ENCODE results near the gene SOCS3.

The SOCS3 gene

DNA sequence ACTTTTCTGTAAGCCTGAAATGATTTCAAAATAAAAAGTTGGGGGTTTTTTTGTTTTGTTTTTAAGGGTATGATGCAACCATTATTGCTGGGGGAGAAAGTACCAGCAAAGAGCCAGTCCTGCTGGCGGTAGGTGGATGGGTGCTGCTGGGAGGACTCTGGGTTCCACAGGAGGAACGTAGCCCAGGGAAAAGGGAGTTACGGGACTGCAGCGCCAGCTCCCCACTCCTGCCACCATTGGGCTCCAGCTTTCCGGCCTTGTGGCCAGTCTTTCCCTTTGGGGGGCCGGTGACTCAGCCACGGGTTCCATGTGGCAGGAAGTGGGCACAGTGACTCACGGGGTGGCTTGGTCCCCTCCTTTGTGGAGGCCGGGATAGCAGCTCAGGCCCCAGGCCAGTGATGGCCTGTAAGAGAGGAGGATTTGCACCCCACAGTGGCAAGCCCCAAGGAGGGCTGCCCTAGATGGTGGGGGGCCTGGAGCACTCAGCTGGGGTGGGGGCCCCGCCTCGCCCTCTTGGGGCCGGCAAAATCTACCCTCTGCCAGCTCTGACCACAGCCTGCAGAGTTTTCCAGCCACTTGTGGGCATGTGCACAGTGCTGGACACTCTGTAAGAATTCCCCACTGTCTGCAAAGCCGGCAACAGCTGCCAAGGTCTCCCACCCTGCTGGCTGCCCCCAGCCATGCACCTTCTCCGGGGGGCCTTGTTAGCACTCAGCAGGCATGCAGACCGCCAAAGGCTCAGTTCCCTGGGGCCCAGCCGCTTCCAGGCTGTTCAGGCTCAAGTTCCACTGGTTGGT is 30.4 kb downstream of the SOCS3 start:
- no peak for TF ChIP-seq GATA2 (IDR thresholded peaks at IDR 0.05; ENCODE audit: low read depth, low read length)
- TF ChIP-seq GATA3 (IDR thresholded peaks at IDR 0.05; ENCODE audit: low read depth, low read length): no peak

DNA sequence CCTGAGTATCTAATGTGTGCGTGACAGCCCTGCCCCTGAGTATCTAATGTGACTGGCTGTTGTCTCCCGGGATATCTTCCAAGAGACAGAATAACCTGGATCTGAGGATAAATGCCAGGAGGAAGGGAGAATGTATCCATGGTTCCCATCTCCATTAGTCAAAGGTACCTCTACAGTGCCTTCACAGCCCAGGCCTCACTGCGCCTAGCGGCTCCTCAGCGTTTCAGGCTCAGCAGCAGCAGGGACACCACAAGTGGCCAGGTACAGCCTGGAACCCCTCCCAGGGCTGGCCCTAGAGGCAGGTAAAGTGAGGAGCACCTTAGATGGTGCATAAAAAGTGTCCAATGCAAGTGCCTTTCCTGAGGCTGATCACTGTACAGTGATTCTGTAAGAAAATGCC is 32.0 kb downstream of the SOCS3 start:
- TF ChIP-seq GATA3 (IDR thresholded peaks at IDR 0.05; ENCODE audit: low read depth, low read length) (no peak), GATA2 (IDR thresholded peaks at IDR 0.05; ENCODE audit: low read depth, low read length) (no peak)

DNA sequence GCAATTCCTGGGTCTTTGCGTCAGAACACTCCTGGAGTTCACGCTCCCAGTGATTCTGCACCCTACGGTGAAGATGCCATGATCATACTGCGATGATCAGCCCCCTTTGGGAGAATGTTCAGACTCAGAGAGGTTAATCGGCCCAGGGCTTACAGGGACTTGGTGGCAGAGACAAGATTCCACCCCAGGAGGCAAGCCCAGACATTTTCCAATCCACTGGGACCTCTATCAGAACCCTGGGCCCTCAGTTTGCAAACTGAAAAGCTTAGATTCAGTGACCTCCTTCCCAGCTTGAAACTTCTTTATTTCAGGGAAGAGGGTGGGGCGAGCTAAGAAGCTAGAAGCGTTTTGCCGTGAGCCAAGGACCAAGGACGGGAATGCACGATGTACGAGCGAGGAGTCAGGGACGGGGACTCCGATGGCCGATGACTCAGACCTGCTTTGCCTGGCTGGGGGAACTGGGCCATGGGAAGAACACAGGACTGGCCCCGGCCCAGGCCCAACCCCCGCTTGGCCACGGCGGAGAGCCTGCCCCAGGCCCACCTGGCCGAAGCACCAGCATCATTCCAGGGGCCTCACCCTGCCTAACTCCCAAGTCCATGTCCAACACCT is 34.7 kb downstream of the SOCS3 start:
- TF ChIP-seq GATA2 (IDR thresholded peaks at IDR 0.05; ENCODE audit: low read depth, low read length) (no peak), GATA3 (IDR thresholded peaks at IDR 0.05; ENCODE audit: low read depth, low read length) (no peak)

DNA sequence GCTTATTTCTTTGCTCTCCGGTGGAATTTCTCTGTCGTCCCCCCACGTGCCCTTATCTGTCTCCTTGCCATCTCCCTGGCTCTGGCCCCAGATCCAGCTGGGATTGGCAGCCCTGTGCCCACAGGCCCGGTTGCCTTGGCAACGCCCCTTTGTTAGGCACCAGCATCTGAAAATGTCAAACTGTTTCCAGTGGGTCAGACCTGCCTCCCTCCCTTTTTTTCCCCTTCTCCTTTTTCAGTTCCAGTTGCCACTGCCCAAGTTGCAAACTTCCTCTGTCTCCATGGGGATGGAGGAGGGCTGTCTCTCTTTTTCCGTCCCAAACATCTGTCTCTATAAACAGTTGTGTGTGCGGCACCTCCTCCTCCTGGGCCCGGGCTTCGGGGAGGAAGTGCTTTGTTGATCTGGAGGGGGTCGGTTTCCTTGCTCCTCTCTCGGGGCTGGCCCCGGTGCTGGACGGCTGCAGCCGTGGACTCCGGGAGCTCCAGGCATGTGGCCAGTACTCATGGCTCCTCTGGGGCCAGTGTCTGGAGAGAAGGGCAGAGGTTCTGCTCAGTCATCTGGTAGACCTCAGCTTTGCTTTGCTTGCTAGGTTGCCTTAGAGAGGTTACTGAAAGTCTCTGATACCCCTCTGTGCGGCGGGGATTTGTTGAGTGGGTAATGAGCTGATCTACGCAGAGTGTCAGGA is 35.3 kb downstream of the SOCS3 start:
- TF ChIP-seq GATA3 (IDR thresholded peaks at IDR 0.05; ENCODE audit: low read depth, low read length): no peak
- TF ChIP-seq GATA2 (IDR thresholded peaks at IDR 0.05; ENCODE audit: low read depth, low read length): peak; percentile 89

DNA sequence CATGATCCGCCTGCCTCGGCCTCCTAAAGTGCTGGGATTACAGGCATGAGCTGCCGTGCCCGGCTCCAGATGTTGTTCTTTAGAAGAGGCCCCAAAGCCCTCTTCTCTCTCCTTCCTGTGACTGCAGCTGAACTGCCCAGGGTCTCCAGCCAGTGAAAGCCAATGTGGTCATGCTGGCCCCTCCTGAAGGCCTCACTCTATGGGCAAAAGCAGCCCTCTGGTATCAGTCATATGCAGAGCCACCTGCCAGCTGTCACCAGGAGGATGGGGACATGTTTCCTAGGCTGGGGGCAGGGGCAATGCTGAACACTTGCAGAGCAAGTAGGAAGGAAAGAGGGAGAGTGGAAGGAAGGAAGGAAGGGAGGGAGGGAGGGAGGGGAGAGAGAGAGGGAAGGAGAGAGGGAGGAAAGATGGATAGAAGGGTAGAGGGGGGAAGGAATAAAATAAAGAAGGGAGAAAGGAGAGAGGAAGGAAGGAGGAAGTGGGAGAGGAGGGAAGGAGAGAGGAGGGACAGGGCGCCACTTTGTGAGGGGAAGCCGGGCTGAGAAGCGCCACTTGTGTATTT is 36.0 kb downstream of the SOCS3 start:
- TF ChIP-seq GATA3 (IDR thresholded peaks at IDR 0.05; ENCODE audit: low read depth, low read length) (no peak), GATA2 (IDR thresholded peaks at IDR 0.05; ENCODE audit: low read depth, low read length) (no peak)

- no peak for TF ChIP-seq GATA3 (IDR thresholded peaks at IDR 0.05; ENCODE audit: low read depth, low read length)
- TF ChIP-seq GATA2 (IDR thresholded peaks at IDR 0.05; ENCODE audit: low read depth, low read length): no peak
Measured at GRCh38 chr17:78322858-78323455, 36.9 kb downstream of the SOCS3 start.

- TF ChIP-seq GATA2 (IDR thresholded peaks at IDR 0.05; ENCODE audit: low read depth, low read length): no peak
- no peak for TF ChIP-seq GATA3 (IDR thresholded peaks at IDR 0.05; ENCODE audit: low read depth, low read length)
Measured at GRCh38 chr17:78322327-78322857, 37.5 kb downstream of the SOCS3 start.

DNA sequence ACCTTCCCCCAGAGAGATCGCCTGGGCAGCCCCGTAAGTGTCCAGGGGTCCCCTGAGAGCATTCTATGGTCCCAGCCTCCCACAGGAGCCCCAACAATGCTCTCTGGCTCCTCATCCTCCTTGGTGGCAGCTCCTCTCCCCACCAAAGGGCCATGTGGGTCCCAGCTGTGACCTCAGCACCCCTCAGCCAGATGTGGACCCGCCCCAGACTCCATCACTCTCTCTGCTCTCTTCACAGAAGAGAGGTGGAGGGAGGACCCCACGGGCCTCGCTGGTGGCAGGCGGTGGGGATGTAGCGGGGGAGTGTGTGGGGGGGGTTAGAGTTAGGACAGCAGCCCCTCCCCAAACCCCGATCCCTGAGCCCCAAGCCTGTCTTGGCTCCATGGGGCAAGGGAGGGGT is 41.0 kb downstream of the SOCS3 start:
- TF ChIP-seq GATA2 (IDR thresholded peaks at IDR 0.05; ENCODE audit: low read depth, low read length) (no peak), GATA3 (IDR thresholded peaks at IDR 0.05; ENCODE audit: low read depth, low read length) (no peak)

DNA sequence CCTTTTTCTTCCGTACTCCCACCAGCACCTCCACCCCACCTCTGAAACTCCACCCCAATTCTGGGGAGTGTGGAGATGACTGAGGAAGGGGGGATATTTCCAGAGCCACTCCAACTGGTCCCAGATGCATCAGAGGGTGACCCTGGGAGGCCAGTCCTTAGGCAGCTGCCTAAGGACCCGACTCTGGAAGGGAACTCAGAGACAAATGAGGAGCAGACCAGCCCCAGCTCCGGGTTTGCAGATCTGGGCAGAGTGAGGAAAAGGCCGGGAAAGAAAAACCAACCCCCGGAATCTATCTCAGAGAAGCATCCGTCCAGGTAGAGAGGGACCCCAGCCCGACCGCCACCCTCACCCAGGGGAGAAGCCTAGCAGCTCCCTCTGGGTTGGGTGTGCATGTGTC is 41.5 kb downstream of the SOCS3 start:
- no peak for TF ChIP-seq GATA3 (IDR thresholded peaks at IDR 0.05; ENCODE audit: low read depth, low read length)
- no peak for TF ChIP-seq GATA2 (IDR thresholded peaks at IDR 0.05; ENCODE audit: low read depth, low read length)

GRCh38 chr17:78317794-78318400 is 42.0 kb downstream of the SOCS3 start:
- TF ChIP-seq GATA2 (IDR thresholded peaks at IDR 0.05; ENCODE audit: low read depth, low read length) (no peak), GATA3 (IDR thresholded peaks at IDR 0.05; ENCODE audit: low read depth, low read length) (no peak)

DNA sequence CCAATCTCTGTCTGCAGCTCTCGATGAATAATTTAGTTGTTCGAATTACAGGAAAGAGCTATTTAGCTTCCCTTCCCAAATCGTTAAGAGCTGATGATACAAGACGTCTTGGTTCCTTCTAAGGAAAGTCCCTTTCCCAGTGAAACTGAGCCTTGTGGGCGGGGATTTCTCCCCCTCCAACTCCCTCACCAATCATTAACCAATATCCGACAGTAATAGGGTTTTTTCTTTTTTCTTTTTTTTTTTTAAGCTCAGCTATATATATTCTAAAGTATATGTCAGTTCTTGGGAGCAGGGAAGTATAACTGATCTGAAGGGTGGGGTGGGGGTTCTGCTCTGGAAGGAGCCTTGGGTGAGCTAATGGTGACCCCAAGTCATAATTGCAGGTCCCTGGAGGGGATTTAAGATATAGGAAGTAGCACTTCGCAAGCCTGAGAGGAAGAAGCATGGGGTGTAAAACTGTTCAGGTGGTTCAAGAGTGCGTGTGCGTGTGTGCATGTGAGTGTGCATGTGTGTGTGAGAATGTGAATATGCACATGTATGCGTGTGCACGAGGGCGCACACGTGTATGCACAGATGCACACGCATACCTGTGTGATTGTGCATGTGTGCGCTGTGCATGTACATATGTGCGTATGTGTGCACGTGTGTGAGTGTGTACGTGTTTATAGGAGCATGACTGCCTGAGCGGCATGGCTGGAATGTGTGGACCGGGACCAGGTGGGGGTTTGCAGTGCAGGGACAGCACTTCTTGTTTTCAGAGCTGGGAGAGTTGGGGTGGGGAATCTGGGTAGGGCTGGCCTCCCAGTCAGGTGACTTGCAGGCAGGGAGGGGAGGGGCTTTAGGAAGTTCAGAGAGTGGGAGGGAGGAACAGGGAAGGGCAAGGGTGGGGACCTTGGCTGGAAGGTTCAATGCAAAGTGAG is 42.7 kb downstream of the SOCS3 start:
- TF ChIP-seq GATA3 (IDR thresholded peaks at IDR 0.05; ENCODE audit: low read depth, low read length) (no peak), GATA2 (IDR thresholded peaks at IDR 0.05; ENCODE audit: low read depth, low read length) (no peak)

DNA sequence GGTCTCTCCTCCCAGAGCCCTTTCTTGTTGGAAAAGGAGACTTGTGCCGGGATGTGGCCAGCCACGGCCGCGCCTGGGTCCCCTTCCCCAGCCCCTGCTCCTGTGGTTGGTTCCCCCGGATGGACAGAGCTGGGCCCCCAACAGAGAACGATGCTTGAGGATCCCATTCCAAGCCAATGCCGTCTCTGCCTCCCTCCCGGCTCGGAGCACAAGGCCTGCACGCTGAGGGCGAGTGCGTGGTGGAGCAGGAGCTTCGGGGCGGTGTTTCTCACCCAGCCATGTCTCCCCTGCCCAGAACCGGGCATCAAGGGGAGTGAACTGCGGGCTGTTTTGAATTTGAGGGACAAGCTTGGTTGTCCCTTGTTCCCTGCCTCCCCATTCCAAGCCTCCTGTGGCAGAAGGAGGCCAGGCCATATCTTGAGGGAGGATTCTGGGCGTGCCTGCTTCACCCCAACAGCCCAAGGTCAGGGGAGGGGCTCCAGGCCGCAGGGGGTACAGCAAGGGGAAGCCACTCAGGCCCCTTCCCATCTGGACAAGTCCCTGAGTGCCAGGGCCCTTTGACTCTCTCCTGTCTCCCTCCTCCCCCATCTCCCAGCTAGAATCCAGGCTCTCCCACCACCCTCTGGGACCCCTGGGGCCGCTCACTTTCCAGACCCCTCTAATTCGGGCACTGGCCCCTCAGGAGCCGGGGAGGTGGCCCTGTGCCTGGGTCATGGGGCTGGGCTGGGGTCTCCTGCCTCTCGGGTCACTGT is 43.6 kb downstream of the SOCS3 start:
- no peak for TF ChIP-seq GATA2 (IDR thresholded peaks at IDR 0.05; ENCODE audit: low read depth, low read length)
- TF ChIP-seq GATA3 (IDR thresholded peaks at IDR 0.05; ENCODE audit: low read depth, low read length): no peak

All from SH-SY5Y (cell line).